H1 (cell line): ENCODE measurements around the gene PPIL4.

Source experiments
- CEBPB ChIP-seq: IDR thresholded peaks from 2 replicates; pipeline ENCODE4 v1.6.1; 2012; ENCODE audit warnings: low read depth, low read length
- FOSL1 ChIP-seq: IDR thresholded peaks from 2 replicates; pipeline ENCODE4 v1.6.1; 2011; ENCODE audit warnings: mild to moderate bottlenecking, low read depth, low read length, moderate library complexity; ENCODE audit not compliant: insufficient read depth
- POLR2A ChIP-seq, 2 experiments: IDR thresholded peaks; 1 replicate in 1 of 2; 2 replicates in 1 of 2; pipeline ENCODE4 v1.6.1; 2011; ENCODE audit warnings: low read depth in 2 of 2, low read length in 2 of 2, mild to moderate bottlenecking in 2 of 2; ENCODE audit errors: control extremely low read depth in 1 of 2
- SP1 ChIP-seq: IDR thresholded peaks from 2 replicates; pipeline ENCODE4 v1.6.1; 2011; ENCODE audit warnings: low read depth, low read length
- TCF12 ChIP-seq: IDR thresholded peaks from 2 replicates; pipeline ENCODE4 v1.6.1; 2011; ENCODE audit warnings: low read depth, mild to moderate bottlenecking, low read length
- TF ChIP-seq, protein P1 (sequence below): IDR thresholded peaks from 2 replicates; pipeline ENCODE4 v1.6.1; 2012; ENCODE audit warnings: inconsistent platforms
- TF ChIP-seq, protein P2 (sequence below), 3 experiments: IDR thresholded peaks; 1 replicate in 2 of 3; 2 replicates in 1 of 3; pipeline versions ENCODE4 v1.5.1 to v1.6.1; 2011; ENCODE audit warnings: low read length in 3 of 3, mild to moderate bottlenecking in 3 of 3, inconsistent platforms in 2 of 3, low read depth in 1 of 3, moderate library complexity in 1 of 3; ENCODE audit not compliant: insufficient read depth in 1 of 3; ENCODE audit errors: control extremely low read depth in 1 of 3

- TF ChIP-seq SP1 (no peak), CEBPB (no peak), FOSL1 (no peak), TCF12 (no peak), POLR2A (IDR thresholded peaks at IDR 0.05; ENCODE audit: control extremely low read depth in 1 of 2, low read depth in 2 of 2, low read length in 2 of 2) (no peak)
- TF ChIP-seq, protein P1, sequence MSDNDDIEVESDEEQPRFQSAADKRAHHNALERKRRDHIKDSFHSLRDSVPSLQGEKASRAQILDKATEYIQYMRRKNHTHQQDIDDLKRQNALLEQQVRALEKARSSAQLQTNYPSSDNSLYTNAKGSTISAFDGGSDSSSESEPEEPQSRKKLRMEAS = no peak
- TF ChIP-seq, protein P2, sequence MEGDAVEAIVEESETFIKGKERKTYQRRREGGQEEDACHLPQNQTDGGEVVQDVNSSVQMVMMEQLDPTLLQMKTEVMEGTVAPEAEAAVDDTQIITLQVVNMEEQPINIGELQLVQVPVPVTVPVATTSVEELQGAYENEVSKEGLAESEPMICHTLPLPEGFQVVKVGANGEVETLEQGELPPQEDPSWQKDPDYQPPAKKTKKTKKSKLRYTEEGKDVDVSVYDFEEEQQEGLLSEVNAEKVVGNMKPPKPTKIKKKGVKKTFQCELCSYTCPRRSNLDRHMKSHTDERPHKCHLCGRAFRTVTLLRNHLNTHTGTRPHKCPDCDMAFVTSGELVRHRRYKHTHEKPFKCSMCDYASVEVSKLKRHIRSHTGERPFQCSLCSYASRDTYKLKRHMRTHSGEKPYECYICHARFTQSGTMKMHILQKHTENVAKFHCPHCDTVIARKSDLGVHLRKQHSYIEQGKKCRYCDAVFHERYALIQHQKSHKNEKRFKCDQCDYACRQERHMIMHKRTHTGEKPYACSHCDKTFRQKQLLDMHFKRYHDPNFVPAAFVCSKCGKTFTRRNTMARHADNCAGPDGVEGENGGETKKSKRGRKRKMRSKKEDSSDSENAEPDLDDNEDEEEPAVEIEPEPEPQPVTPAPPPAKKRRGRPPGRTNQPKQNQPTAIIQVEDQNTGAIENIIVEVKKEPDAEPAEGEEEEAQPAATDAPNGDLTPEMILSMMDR (IDR thresholded peaks at IDR 0.05; ENCODE audit: control extremely low read depth in 1 of 3, insufficient read depth in 1 of 3, low read depth in 1 of 3, low read length in 3 of 3) = no peak
These were observed 68.9 kb downstream of the PPIL4 start for GRCh38 chr6:149476789-149477455.
